ENCODE results near the gene NOL12.

Gene NOL12

GRCh38 chr22:37708580-37709444, 22.7 kb downstream of the NOL12 start:
- TF ChIP-seq SNAI2 (CRISPR knock-in tag; IDR thresholded peaks at IDR 0.05) = no peak
- no peak for TF ChIP-seq ZFP30 (CRISPR knock-in tag; IDR thresholded peaks at IDR 0.05)
- TF ChIP-seq, protein P1, sequence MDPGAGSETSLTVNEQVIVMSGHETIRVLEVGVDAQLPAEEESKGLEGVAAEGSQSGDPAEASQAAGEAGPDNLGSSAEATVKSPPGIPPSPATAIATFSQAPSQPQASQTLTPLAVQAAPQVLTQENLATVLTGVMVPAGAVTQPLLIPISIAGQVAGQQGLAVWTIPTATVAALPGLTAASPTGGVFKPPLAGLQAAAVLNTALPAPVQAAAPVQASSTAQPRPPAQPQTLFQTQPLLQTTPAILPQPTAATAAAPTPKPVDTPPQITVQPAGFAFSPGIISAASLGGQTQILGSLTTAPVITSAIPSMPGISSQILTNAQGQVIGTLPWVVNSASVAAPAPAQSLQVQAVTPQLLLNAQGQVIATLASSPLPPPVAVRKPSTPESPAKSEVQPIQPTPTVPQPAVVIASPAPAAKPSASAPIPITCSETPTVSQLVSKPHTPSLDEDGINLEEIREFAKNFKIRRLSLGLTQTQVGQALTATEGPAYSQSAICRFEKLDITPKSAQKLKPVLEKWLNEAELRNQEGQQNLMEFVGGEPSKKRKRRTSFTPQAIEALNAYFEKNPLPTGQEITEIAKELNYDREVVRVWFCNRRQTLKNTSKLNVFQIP (CRISPR knock-in tag; IDR thresholded peaks at IDR 0.05; ENCODE audit: borderline replicate concordance, low read depth) = no peak
- TF ChIP-seq ZC3H10 (CRISPR knock-in tag; IDR thresholded peaks at IDR 0.05) = no peak
- TF ChIP-seq TCF4 (CRISPR knock-in tag; IDR thresholded peaks at IDR 0.05; ENCODE audit: borderline replicate concordance) = no peak
- no peak for ATAC-seq

GRCh38 chr22:37709445-37709765, 23.3 kb downstream of the NOL12 start:
- TF ChIP-seq OSR1 (CRISPR knock-in tag; IDR thresholded peaks at IDR 0.05) = no peak
- TF ChIP-seq ZC3H10 (CRISPR knock-in tag; IDR thresholded peaks at IDR 0.05) = no peak
- no peak for TF ChIP-seq PPARA (CRISPR knock-in tag; IDR thresholded peaks at IDR 0.05; ENCODE audit: borderline replicate concordance)
- no peak for TF ChIP-seq CSDC2 (CRISPR knock-in tag; IDR thresholded peaks at IDR 0.05)
- TF ChIP-seq ZFP3 (CRISPR knock-in tag; IDR thresholded peaks at IDR 0.05) = no peak
- TF ChIP-seq TCF4 (CRISPR knock-in tag; IDR thresholded peaks at IDR 0.05; ENCODE audit: borderline replicate concordance) = no peak
- no peak for TF ChIP-seq ARNTL (CRISPR knock-in tag; IDR thresholded peaks at IDR 0.05; ENCODE audit: borderline replicate concordance, low read depth)
- no peak for TF ChIP-seq ZNF565 (CRISPR knock-in tag; conservative IDR thresholded peaks at IDR 0.05; ENCODE audit: low read depth)
- no peak for TF ChIP-seq CSRNP3 (CRISPR knock-in tag; IDR thresholded peaks at IDR 0.05)
- TF ChIP-seq TOX (CRISPR knock-in tag; IDR thresholded peaks at IDR 0.05; ENCODE audit: borderline replicate concordance) = no peak
- TF ChIP-seq ZNF70 (CRISPR knock-in tag; IDR thresholded peaks at IDR 0.05) = no peak
- no peak for TF ChIP-seq GLIS3 (CRISPR knock-in tag; IDR thresholded peaks at IDR 0.05)
- TF ChIP-seq ESRRG (CRISPR knock-in tag; IDR thresholded peaks at IDR 0.05) = no peak
- no peak for TF ChIP-seq ZFP30 (CRISPR knock-in tag; IDR thresholded peaks at IDR 0.05)
- TF ChIP-seq, protein P1 (CRISPR knock-in tag; IDR thresholded peaks at IDR 0.05; ENCODE audit: borderline replicate concordance, low read depth) = no peak
- no peak for TF ChIP-seq SNAI2 (CRISPR knock-in tag; IDR thresholded peaks at IDR 0.05)
- ATAC-seq = no peak

GRCh38 chr22:37710675-37711074, 24.5 kb downstream of the NOL12 start:
- no peak for ATAC-seq
- TF ChIP-seq ISL1 (CRISPR knock-in tag; IDR thresholded peaks at IDR 0.05) (no peak), CSDC2 (CRISPR knock-in tag; IDR thresholded peaks at IDR 0.05) (no peak), GLIS3 (CRISPR knock-in tag; IDR thresholded peaks at IDR 0.05) (no peak), ZFP3 (CRISPR knock-in tag; IDR thresholded peaks at IDR 0.05) (no peak), CSRNP3 (CRISPR knock-in tag; IDR thresholded peaks at IDR 0.05) (no peak), ZFP30 (CRISPR knock-in tag; IDR thresholded peaks at IDR 0.05) (no peak), ZNF70 (CRISPR knock-in tag; IDR thresholded peaks at IDR 0.05) (no peak), ESRRG (CRISPR knock-in tag; IDR thresholded peaks at IDR 0.05) (no peak)

DNA sequence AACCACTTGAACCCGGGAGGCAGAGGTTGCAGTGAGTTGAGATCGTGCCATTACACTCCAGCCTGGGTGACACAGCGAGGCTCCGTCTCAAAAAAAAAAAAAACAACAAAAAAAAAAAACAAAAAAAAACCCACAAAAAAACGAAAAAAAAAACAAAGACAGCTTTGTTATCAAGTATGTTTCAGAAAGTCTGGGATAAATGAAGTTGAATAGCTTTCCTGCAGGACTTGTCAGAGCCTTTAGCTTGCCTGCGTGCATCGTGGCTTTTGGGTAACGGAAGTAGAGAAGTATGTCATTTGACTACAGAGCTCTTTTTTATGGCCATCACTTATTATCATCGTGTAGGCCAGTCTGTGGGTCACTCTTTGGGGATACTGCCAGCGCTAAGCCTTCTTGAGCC, 25.3 kb downstream of the NOL12 start:
- no peak for ATAC-seq
- no peak for TF ChIP-seq PPARA (CRISPR knock-in tag; IDR thresholded peaks at IDR 0.05; ENCODE audit: borderline replicate concordance)
- no peak for TF ChIP-seq GLIS3 (CRISPR knock-in tag; IDR thresholded peaks at IDR 0.05)
- TF ChIP-seq CSDC2 (CRISPR knock-in tag; IDR thresholded peaks at IDR 0.05) = no peak
- TF ChIP-seq TSHZ2 (CRISPR knock-in tag; IDR thresholded peaks at IDR 0.05) = no peak
- TF ChIP-seq ZC3H10 (CRISPR knock-in tag; IDR thresholded peaks at IDR 0.05) = no peak
- no peak for TF ChIP-seq CSRNP3 (CRISPR knock-in tag; IDR thresholded peaks at IDR 0.05)
- TF ChIP-seq TOX (CRISPR knock-in tag; IDR thresholded peaks at IDR 0.05; ENCODE audit: borderline replicate concordance) = no peak
- TF ChIP-seq ZNF565 (CRISPR knock-in tag; conservative IDR thresholded peaks at IDR 0.05; ENCODE audit: low read depth) = no peak
- TF ChIP-seq ZNF70 (CRISPR knock-in tag; IDR thresholded peaks at IDR 0.05) = no peak
- TF ChIP-seq TCF4 (CRISPR knock-in tag; IDR thresholded peaks at IDR 0.05; ENCODE audit: borderline replicate concordance) = no peak
- TF ChIP-seq CREB5 (CRISPR knock-in tag; IDR thresholded peaks at IDR 0.05; ENCODE audit: low read depth) = no peak
- TF ChIP-seq ZNF8 (CRISPR knock-in tag; IDR thresholded peaks at IDR 0.05) = no peak
- no peak for TF ChIP-seq OSR1 (CRISPR knock-in tag; IDR thresholded peaks at IDR 0.05)
- no peak for TF ChIP-seq ZFP30 (CRISPR knock-in tag; IDR thresholded peaks at IDR 0.05)
- no peak for TF ChIP-seq ZFP3 (CRISPR knock-in tag; IDR thresholded peaks at IDR 0.05)

Measured in SK-N-SH treated with all-trans-retinoic acid at 6 μM for 48 hours (cell line).